Measurements from ENCODE around the gene ATP10B. TPM values are rescaled to one million over a fixed set of nuclear protein-coding genes. Genes with fewer than 3 reads are reported as not detected.
"Not testable (repeated sequence)": the region's sequence is repeated elsewhere in the genome, so short reads cannot be mapped to it uniquely, and the experiment has no call there.

ATP10B gene
- total RNA-seq, 6 experiments from 2014 or later, result not detected

GRCh38 chr5:160743027-160743426, 109.0 kb downstream of the ATP10B start:
- TF ChIP-seq CTCF (IDR thresholded peaks at IDR 0.05), result no peak
- Mint-ChIP-seq H3K27ac (no peak overlapping the region), H3K27me3 (ENCODE audit: insufficient read depth) (no peaks in the 10 kb centered on the region), H3K4me1 (ENCODE audit: low read depth) (no peaks in the 10 kb centered on the region), H3K9me3 (peaks cover 25% of the 10 kb centered on the region), H3K4me3 (no peak overlapping the region), H3K36me3 (ENCODE audit: low read depth) (no peaks in the 10 kb centered on the region)
- DNase-seq, result no peak

- no peaks in the 10 kb centered on the region for H3K27me3 Mint-ChIP-seq (ENCODE audit: insufficient read depth)
- no peak overlapping the region for H3K27ac Mint-ChIP-seq
- peaks cover 25% of the 10 kb centered on the region for H3K9me3 Mint-ChIP-seq
- DNase-seq, result no peak
- no peak for TF ChIP-seq CTCF (IDR thresholded peaks at IDR 0.05)
- no peaks in the 10 kb centered on the region for H3K4me1 Mint-ChIP-seq (ENCODE audit: low read depth)
- H3K36me3 Mint-ChIP-seq (ENCODE audit: low read depth), result no peaks in the 10 kb centered on the region
- H3K4me3 Mint-ChIP-seq, result no peak overlapping the region
Observed at GRCh38 chr5:160742446-160742845, 109.6 kb downstream of the ATP10B start.

- no peaks in the 10 kb centered on the region for H3K4me1 Mint-ChIP-seq (ENCODE audit: low read depth)
- H3K27me3 Mint-ChIP-seq (ENCODE audit: insufficient read depth), result no peaks in the 10 kb centered on the region
- H3K27ac Mint-ChIP-seq, result no peak overlapping the region
- H3K36me3 Mint-ChIP-seq (ENCODE audit: low read depth), result peaks cover 6% of the 10 kb centered on the region; the same call in 1 of the 2 replicates
- peaks cover 21% of the 10 kb centered on the region for H3K9me3 Mint-ChIP-seq
- no peak overlapping the region for H3K4me3 Mint-ChIP-seq
- DNase-seq, result no peak
- no peak for TF ChIP-seq CTCF (IDR thresholded peaks at IDR 0.05)
Observed at GRCh38 chr5:160727296-160727997, 124.6 kb downstream of the ATP10B start.

GRCh38 chr5:160726721-160727120, 125.3 kb downstream of the ATP10B start:
- Mint-ChIP-seq H3K27ac (no peak overlapping the region), H3K4me1 (ENCODE audit: low read depth) (no peaks in the 10 kb centered on the region), H3K4me3 (no peak overlapping the region), H3K36me3 (ENCODE audit: low read depth) (peaks cover 6% of the 10 kb centered on the region; the same call in 1 of the 2 replicates), H3K27me3 (ENCODE audit: insufficient read depth) (no peaks in the 10 kb centered on the region), H3K9me3 (peaks cover 21% of the 10 kb centered on the region)
- no peak for DNase-seq
- no peak for TF ChIP-seq CTCF (IDR thresholded peaks at IDR 0.05)

- Mint-ChIP-seq H3K4me3 (no peak overlapping the region), H3K27ac (no peak overlapping the region), H3K36me3 (ENCODE audit: low read depth) (peaks cover 6% of the 10 kb centered on the region; the same call in 1 of the 2 replicates), H3K4me1 (ENCODE audit: low read depth) (no peaks in the 10 kb centered on the region), H3K9me3 (peaks cover 24% of the 10 kb centered on the region), H3K27me3 (ENCODE audit: insufficient read depth) (no peaks in the 10 kb centered on the region)
- DNase-seq, result no peak
- TF ChIP-seq CTCF (IDR thresholded peaks at IDR 0.05), result no peak
Observed at GRCh38 chr5:160720822-160721221, 131.2 kb downstream of the ATP10B start.

GRCh38 chr5:160715508-160715907, 136.5 kb downstream of the ATP10B start:
- not testable (repeated sequence) for DNase-seq; H3K36me3 Mint-ChIP-seq (ENCODE audit: low read depth); H3K27me3 Mint-ChIP-seq (ENCODE audit: insufficient read depth); H3K4me1 Mint-ChIP-seq (ENCODE audit: low read depth); H3K4me3 Mint-ChIP-seq; H3K27ac Mint-ChIP-seq
- H3K9me3 Mint-ChIP-seq, result peaks cover 11% of the 10 kb centered on the region

Measured in HFFc6 (cell line).